Activated naive CD4-positive, alpha-beta T cell treated with anti-CD3 and anti-CD28 coated beads for 36 hours (primary cell): ENCODE results near the gene VPS41. TPM values are rescaled to one million over a fixed set of nuclear protein-coding genes. Genes with fewer than 3 reads are reported as not detected.

Source experiments
- CTCF ChIA-PET: fragments of 350-600 bp; sonication (Branson Sonifier 250); formaldehyde crosslinking; loops from one replicate; lab custom pipeline; 2021; ENCODE audit warnings: antibody characterized with exemption; lab: Charles Lee
- DNase-seq: peaks from one replicate; pipeline ENCODE4 v3.0.0-alpha.2; 2020
- H3K27ac Mint-ChIP-seq: one replicate; pipeline ENCODE4 v1.8.0; 2021; ENCODE audit warnings: mild to moderate bottlenecking, mixed read lengths
- H3K27me3 Mint-ChIP-seq: one replicate; pipeline ENCODE4 v1.8.0; 2021; ENCODE audit warnings: low read depth, mixed read lengths
- H3K36me3 Mint-ChIP-seq: one replicate; pipeline ENCODE4 v1.8.0; 2021; ENCODE audit warnings: low read depth, mixed read lengths
- H3K4me1 Mint-ChIP-seq: one replicate; pipeline ENCODE4 v1.8.0; 2021; ENCODE audit warnings: low read depth, mixed read lengths
- H3K4me3 Mint-ChIP-seq: one replicate; pipeline ENCODE4 v1.8.0; 2021; ENCODE audit warnings: mild to moderate bottlenecking, moderate library complexity, mixed read lengths
- H3K9me3 Mint-ChIP-seq: one replicate; pipeline ENCODE4 v1.8.0; 2021; ENCODE audit warnings: mixed read lengths
- intact Hi-C: fragments of 100-400 bp; cut with micrococcal nuclease; formaldehyde crosslinking; loops from one replicate; pipeline ENCODE4 v1.15.1; 2023
- total RNA-seq, 2 experiments: library from RNA; stranded (reverse); gene quantifications; one replicate each; pipeline ENCODE4 v1.2.3, GENCODE V29; 2021

The VPS41 gene
- total RNA-seq, 2 experiments from 2014 or later = 51.1 to 57.8 TPM

DNA sequence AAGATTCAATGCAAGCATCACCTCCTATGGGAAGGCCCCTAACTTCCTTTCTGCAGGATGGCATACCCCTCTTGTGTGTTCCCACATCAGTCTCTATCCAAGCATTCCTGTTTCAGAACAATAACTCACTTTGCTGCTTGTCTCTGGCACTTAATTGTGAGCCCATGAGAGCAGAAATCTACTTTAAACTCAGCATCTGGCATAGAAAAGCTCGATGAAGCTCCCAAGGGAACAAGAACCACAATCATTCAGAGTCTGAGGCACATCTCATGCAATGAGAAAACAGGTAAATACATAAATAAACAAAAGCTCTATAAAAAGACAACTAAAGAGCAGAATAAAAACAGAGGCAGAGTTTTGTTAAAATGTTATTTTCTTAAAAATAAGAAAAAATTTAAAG is 66.2 kb downstream of the VPS41 start:
- DNase-seq = no peak
- Mint-ChIP-seq H3K4me1 (peaks cover 3% of the 10 kb centered on the region), H3K36me3 (peaks cover 6% of the 10 kb centered on the region), H3K4me3 (no peak overlapping the region), H3K27me3 (no peaks in the 10 kb centered on the region), H3K9me3 (no peaks in the 10 kb centered on the region), H3K27ac (no peak overlapping the region)
- intact Hi-C loops = no loop called here
- CTCF ChIA-PET = interaction anchor here (0.6 kb wide), 1 partner anchor 678 kb away, joined by 3 read pairs; no protein-coding TSS in a partner anchor

GRCh38 chr7:38840736-38841460 is 68.1 kb downstream of the VPS41 start:
- H3K4me3 Mint-ChIP-seq = no peak overlapping the region
- no peak for DNase-seq
- intact Hi-C loops = no loop called here
- H3K9me3 Mint-ChIP-seq = no peaks in the 10 kb centered on the region
- no peak overlapping the region for H3K27ac Mint-ChIP-seq
- no peaks in the 10 kb centered on the region for H3K27me3 Mint-ChIP-seq
- peaks cover 8% of the 10 kb centered on the region for H3K36me3 Mint-ChIP-seq
- peaks cover 5% of the 10 kb centered on the region for H3K4me1 Mint-ChIP-seq
- CTCF ChIA-PET = no interaction called here

DNA sequence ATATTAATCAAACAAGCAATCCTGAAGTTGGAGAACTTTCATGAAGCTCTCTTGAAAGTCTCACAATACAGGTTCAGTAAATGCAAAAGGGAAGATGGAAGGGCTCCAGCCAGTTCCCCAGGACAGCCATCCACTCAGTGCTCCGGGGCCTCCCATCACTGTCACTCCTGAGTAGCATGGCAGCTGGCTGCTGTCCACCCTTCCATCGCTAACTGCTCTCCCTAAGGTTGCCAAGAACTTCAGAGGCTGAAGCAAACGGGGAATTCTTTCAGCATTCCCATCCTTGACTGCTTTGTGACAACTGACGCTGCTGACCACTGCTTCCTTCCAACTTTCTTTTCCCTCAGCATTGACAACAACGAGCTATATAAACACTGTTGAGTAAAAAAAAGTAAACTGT is 69.1 kb downstream of the VPS41 start:
- H3K9me3 Mint-ChIP-seq = no peaks in the 10 kb centered on the region

DNA sequence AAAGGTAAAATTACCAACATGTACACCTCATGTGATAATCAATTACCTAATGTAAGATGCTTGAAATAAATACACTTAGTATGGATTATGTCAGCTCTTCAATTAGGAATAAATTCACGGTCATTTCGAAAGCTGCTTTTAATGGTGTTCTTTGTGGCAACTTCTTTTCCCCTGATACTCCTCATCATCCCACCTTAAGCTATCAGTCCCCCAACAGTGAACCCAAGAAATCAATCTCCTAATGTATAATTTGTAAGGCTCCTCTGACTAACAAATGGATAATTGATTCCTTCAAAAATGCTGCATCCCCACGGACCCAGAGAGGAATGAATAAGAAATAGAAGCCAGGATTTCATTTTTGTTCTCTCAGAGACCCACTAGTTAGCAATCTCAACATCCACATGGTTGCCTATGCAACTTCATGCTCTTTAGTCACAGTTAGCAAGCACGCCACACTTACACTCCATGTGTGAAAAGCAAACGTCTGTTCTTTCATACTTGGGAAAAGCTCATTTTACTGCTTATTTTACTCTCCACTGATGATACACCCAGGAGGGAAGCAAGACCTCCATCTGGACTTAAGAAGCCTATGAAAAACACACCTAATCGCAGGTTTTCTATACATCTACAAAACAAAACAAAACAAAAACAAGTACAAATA is 70.1 kb downstream of the VPS41 start:
- no peaks in the 10 kb centered on the region for H3K27me3 Mint-ChIP-seq
- CTCF ChIA-PET = no interaction called here

More for the DNA sequence above, 69.1 kb downstream of the VPS41 start:
- H3K36me3 Mint-ChIP-seq = peaks cover 8% of the 10 kb centered on the region
- H3K27ac Mint-ChIP-seq = no peak overlapping the region
- CTCF ChIA-PET = no interaction called here
- H3K27me3 Mint-ChIP-seq = no peaks in the 10 kb centered on the region
- no peak overlapping the region for H3K4me3 Mint-ChIP-seq
- peaks cover 5% of the 10 kb centered on the region for H3K4me1 Mint-ChIP-seq
- DNase-seq = no peak
- intact Hi-C loops = no loop called here

GRCh38 chr7:38834357-38834756 is 74.6 kb downstream of the VPS41 start:
- Mint-ChIP-seq H3K27me3 (no peaks in the 10 kb centered on the region), H3K4me3 (no peak overlapping the region), H3K9me3 (no peaks in the 10 kb centered on the region), H3K27ac (no peak overlapping the region), H3K36me3 (peaks cover 12% of the 10 kb centered on the region), H3K4me1 (peaks cover 3% of the 10 kb centered on the region)
- intact Hi-C loops = no loop called here
- DNase-seq = no peak
- CTCF ChIA-PET = no interaction called here

More for the DNA sequence above, 70.1 kb downstream of the VPS41 start:
- intact Hi-C loops = no loop called here
- Mint-ChIP-seq H3K4me1 (peaks cover 5% of the 10 kb centered on the region), H3K27ac (no peak overlapping the region), H3K9me3 (no peaks in the 10 kb centered on the region), H3K36me3 (peaks cover 8% of the 10 kb centered on the region), H3K4me3 (no peak overlapping the region)
- no peak for DNase-seq

- no peak overlapping the region for H3K4me3 Mint-ChIP-seq
- H3K9me3 Mint-ChIP-seq = no peaks in the 10 kb centered on the region
- no peak for DNase-seq
- no peak overlapping the region for H3K27ac Mint-ChIP-seq
- H3K27me3 Mint-ChIP-seq = no peaks in the 10 kb centered on the region
- H3K4me1 Mint-ChIP-seq = peaks cover 3% of the 10 kb centered on the region
- intact Hi-C loops = no loop called here
- CTCF ChIA-PET = interaction anchor here (0.7 kb wide), 1 partner anchor 88 kb away, joined by 4 read pairs; no protein-coding TSS in a partner anchor
- H3K36me3 Mint-ChIP-seq = peaks cover 11% of the 10 kb centered on the region
These were observed 75.7 kb downstream of the VPS41 start for GRCh38 chr7:38833329-38833728.

DNA sequence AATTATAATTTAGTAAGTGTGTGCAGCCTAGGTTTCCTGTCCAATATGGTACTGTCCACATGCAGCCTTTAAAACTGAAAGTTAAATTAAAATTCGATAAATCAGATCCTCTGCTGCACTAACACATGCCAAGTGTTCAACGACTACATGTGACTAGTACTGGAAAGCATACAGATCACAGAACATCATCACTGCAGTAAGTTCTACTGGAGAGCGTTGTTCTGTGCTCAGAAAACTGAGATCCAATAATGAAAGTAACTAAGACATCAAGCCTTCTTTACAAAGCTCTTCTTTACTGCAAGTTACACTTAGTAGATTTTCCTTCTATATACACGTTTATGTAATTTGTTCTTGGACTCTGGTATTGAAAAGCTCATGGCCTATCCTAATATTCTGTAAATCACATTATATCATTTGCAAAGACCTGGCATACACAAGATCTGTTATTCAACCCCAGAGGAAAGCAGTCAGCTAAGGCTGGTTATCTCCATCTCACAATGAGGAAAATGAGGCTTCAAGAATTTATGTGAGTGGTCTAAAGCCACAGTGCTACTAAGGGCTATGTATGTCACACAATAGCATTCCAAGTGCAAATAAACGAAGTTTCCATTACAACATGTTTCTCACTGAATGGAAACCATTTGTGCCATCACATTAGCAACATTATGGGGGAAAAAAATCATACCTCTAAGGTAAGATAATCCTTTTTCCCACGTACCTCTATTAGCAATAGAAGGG is 77.6 kb downstream of the VPS41 start:
- no peaks in the 10 kb centered on the region for H3K9me3 Mint-ChIP-seq
- H3K27me3 Mint-ChIP-seq = no peaks in the 10 kb centered on the region
- DNase-seq = no peak
- no peak overlapping the region for H3K27ac Mint-ChIP-seq
- peaks cover 4% of the 10 kb centered on the region for H3K36me3 Mint-ChIP-seq
- H3K4me1 Mint-ChIP-seq = no peaks in the 10 kb centered on the region
- CTCF ChIA-PET = interaction anchor here (0.7 kb wide), 1 partner anchor 931 kb away, joined by 3 read pairs; no protein-coding TSS in a partner anchor
- no peak overlapping the region for H3K4me3 Mint-ChIP-seq
- intact Hi-C loops = no loop called here

- DNase-seq = no peak
- no peak overlapping the region for H3K27ac Mint-ChIP-seq
- intact Hi-C loops = no loop called here
- H3K36me3 Mint-ChIP-seq = peaks cover 4% of the 10 kb centered on the region
- H3K4me1 Mint-ChIP-seq = no peaks in the 10 kb centered on the region
- H3K4me3 Mint-ChIP-seq = no peak overlapping the region
- no peaks in the 10 kb centered on the region for H3K9me3 Mint-ChIP-seq
- CTCF ChIA-PET = no interaction called here
- H3K27me3 Mint-ChIP-seq = no peaks in the 10 kb centered on the region
These were observed 78.2 kb downstream of the VPS41 start for GRCh38 chr7:38830826-38831225.

- Mint-ChIP-seq H3K27ac (no peak overlapping the region), H3K4me1 (no peaks in the 10 kb centered on the region), H3K4me3 (no peak overlapping the region), H3K36me3 (peaks cover 7% of the 10 kb centered on the region), H3K9me3 (no peaks in the 10 kb centered on the region), H3K27me3 (no peaks in the 10 kb centered on the region)
- no peak for DNase-seq
- CTCF ChIA-PET = interaction anchor here (0.8 kb wide), 1 partner anchor 9 kb away, joined by 3 read pairs; no protein-coding TSS in a partner anchor
- intact Hi-C loops = no loop called here
These were observed 79.4 kb downstream of the VPS41 start for GRCh38 chr7:38829488-38830165.

DNA sequence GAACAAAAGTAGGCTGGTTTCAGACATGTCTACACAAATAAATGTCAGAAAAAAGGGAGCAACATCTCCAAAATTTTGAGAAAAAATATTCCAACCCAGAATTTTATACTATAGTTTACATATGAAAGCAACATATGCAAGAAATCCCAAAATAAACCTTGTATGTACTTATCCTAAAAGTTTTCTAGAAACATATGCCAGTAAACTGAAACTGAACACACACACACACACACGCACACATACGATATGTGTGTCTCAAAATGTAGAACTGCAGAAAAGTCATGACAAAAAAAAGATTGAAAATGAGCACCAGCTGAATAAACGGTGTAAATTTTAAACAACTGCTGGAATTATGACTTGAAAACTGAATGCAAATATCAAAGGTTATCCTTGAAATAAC is 81.0 kb downstream of the VPS41 start:
- H3K36me3 Mint-ChIP-seq = peaks cover 15% of the 10 kb centered on the region
- CTCF ChIA-PET = interaction anchor here (0.6 kb wide), 1 partner anchor 432 kb away, joined by 3 read pairs; no protein-coding TSS in a partner anchor

DNA sequence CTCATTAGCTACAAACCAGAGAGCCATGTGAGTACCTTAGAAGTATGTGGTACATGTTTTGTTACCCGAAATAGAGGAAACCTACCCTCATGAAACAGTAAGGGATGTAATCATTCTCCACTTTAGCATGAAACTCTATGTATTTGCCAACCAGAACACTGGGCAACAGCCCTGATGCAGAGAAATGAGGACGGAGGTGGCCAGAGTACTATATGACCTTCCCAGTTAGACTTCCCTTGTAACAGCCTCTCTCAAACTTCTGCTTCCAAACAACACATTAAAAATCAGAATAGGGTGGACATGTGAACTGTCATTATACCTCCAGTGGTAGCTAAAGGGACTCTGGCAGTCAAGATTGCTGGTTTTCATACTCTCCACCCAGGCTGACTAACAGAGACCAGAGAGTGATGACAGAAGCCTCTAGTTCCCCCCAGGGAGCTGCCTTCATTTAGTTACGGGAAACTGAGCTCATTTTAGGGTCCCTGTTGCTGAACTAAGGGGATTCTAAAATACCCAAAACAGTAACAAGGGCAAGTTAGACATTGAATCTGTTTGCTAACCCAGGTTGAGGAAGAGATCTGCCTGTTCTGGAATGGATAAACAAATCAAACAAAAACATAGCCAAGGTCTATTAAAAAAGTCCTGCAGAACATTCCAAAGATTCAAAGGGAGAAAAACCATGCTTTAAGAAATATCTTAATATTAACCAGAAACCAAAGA is 83.1 kb downstream of the VPS41 start:
- DNase-seq = no peak
- intact Hi-C loops = no loop called here
- Mint-ChIP-seq H3K9me3 (peaks cover 3% of the 10 kb centered on the region), H3K4me3 (no peak overlapping the region), H3K36me3 (peaks cover 15% of the 10 kb centered on the region), H3K4me1 (no peaks in the 10 kb centered on the region), H3K27ac (no peak overlapping the region), H3K27me3 (no peaks in the 10 kb centered on the region)
- CTCF ChIA-PET = interaction anchor here (1.0 kb wide), 1 partner anchor 116 kb away, joined by 5 read pairs; no protein-coding TSS in a partner anchor

More for the DNA sequence above, 81.0 kb downstream of the VPS41 start:
- Mint-ChIP-seq H3K9me3 (peaks cover 3% of the 10 kb centered on the region), H3K4me3 (no peak overlapping the region), H3K4me1 (no peaks in the 10 kb centered on the region), H3K27ac (no peak overlapping the region), H3K27me3 (no peaks in the 10 kb centered on the region)
- DNase-seq = no peak
- intact Hi-C loops = no loop called here
